Measurements from ENCODE around the gene NCS1.
"Not testable (repeated sequence)": the region's sequence is repeated elsewhere in the genome, so short reads cannot be mapped to it uniquely, and the experiment has no call there.

Gene NCS1

DNA sequence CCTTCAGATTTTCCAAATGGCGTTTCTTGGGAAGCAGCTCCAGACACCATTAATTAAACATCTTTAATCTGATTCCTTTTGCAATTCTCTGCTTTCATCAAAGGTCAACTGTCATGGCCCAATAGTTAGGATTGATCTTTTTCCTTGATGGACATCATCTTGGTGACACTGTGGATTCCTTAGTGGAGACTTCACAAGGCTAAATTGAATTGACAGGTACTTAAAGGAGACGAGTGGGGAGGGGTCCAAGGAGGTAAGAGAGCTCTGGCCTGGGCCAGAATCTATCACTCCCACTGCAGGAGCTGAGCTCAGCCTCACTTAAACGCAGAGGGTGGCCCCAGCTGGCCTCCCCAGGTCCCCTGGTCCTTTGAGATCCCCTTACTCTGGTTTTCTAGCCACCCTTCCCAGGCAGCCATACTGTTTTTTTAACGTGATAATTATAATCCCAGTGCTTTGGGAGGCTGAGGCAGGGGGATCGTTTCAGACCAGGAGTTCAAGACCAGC is 83.5 kb downstream of the NCS1 start:
- H3K27ac ChIP-seq (ENCODE audit: low read depth, low read length): no peak overlapping the region

DNA sequence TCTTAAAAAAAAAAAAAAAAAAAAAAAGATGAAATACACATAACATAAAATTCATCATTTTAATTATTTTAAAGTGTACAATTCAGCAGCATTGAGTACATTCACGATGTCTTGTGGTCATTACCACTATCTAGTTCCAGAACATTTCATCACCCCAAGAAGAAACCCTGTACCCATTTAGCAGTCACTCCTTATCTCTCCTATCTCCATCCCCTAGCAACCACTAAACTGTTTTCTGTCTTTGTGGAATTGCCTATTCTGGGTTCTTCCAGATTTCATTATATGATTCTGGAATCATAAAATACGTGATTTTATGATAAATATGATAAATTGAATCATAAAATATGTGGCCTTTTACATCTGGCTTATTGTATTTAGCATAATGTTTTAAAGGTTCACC is 84.4 kb downstream of the NCS1 start:
- no peak overlapping the region for H3K27ac ChIP-seq (ENCODE audit: low read depth, low read length)
- H3K9me3 ChIP-seq (ENCODE audit: control insufficient read depth in 5 of 5, low read length in 5 of 5): no peaks in the 10 kb centered on the region
- H3K9ac ChIP-seq (ENCODE audit: low read length in 5 of 5): no peak overlapping the region
- H3K27me3 ChIP-seq (ENCODE audit: control insufficient read depth in 5 of 5, insufficient read depth in 4 of 5, low read length in 5 of 5): peaks cover 0 to 12% (median 8%) of the 10 kb centered on the region in 5 donors
- no peaks in the 10 kb centered on the region for H3K36me3 ChIP-seq (ENCODE audit: control insufficient read depth in 5 of 5, insufficient read depth in 5 of 5, low read length in 5 of 5)
- no peak overlapping the region for H3K4me3 ChIP-seq (ENCODE audit: low read depth in 1 of 5, low read length in 5 of 5)
- peaks cover 0 to 8% (median 2%) of the 10 kb centered on the region in 5 donors for H3K4me1 ChIP-seq (ENCODE audit: control insufficient read depth in 5 of 5, insufficient read depth in 5 of 5, low read length in 5 of 5)

More for the DNA sequence above, 83.5 kb downstream of the NCS1 start:
- Histone ChIP-seq H3K27me3 (ENCODE audit: control insufficient read depth in 5 of 5, insufficient read depth in 4 of 5, low read length in 5 of 5) (peaks cover 0 to 6% (median 2%) of the 10 kb centered on the region in 5 donors), H3K9me3 (ENCODE audit: control insufficient read depth in 5 of 5, low read length in 5 of 5) (peaks cover 0 to 4% (median 4%) of the 10 kb centered on the region in 5 donors), H3K4me3 (ENCODE audit: low read depth in 1 of 5, low read length in 5 of 5) (no peak overlapping the region), H3K9ac (ENCODE audit: low read length in 5 of 5) (no peak overlapping the region), H3K36me3 (ENCODE audit: control insufficient read depth in 5 of 5, insufficient read depth in 5 of 5, low read length in 5 of 5) (no peaks in the 10 kb centered on the region), H3K4me1 (ENCODE audit: control insufficient read depth in 5 of 5, insufficient read depth in 5 of 5, low read length in 5 of 5) (peaks cover 0 to under 1% (median 0%) of the 10 kb centered on the region in 5 donors)

DNA sequence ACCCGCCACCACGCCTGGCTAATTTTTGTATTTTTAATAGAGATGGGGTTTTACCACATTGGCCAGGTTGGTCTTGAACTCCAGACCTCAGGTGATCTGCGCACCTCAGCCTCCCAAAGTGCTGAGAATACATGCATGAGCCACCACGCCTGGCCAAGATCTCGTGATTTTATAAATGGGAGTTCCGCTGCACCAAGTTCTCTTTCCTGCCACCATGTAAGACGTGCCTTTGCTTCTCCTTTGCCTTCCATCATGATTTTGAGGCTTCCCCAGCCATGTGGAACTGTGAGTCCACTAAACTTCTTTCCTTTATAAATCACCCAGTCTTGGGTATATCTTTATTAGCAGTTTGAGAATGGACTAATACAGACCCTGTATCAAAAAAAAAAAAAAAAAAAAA is 85.9 kb downstream of the NCS1 start:
- not testable (repeated sequence) for H3K4me3 ChIP-seq (ENCODE audit: low read depth in 1 of 5, low read length in 5 of 5); H3K9ac ChIP-seq (ENCODE audit: low read length in 5 of 5); H3K27ac ChIP-seq (ENCODE audit: low read depth, low read length); H3K9me3 ChIP-seq (ENCODE audit: control insufficient read depth in 5 of 5, low read length in 5 of 5); H3K36me3 ChIP-seq (ENCODE audit: control insufficient read depth in 5 of 5, insufficient read depth in 5 of 5, low read length in 5 of 5); H3K4me1 ChIP-seq (ENCODE audit: control insufficient read depth in 5 of 5, insufficient read depth in 5 of 5, low read length in 5 of 5)
- H3K27me3 ChIP-seq (ENCODE audit: control insufficient read depth in 5 of 5, insufficient read depth in 4 of 5, low read length in 5 of 5): peaks cover under 1 to 19% (median 12%) of the 10 kb centered on the region in 5 donors

DNA sequence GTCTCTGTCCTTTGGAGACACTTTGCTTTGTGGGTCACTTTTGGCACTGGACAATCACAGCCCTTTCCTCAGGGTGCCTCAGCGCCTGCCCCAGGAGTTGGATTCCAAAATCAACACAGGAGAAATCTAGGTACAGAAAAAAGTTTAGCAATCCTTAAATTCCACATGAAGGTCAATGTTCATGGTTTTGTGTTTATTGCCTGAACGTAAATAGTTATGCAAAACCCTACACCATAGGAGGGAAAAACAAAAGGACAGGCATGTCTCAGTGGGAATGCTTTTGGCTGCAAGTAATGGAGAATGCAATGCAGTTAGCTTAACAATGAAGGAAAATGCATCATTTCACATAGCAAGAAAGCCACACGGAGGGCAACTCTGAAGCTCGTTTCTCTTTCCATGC is 86.8 kb downstream of the NCS1 start:
- peaks cover 9 to 27% (median 21%) of the 10 kb centered on the region in 5 donors for H3K27me3 ChIP-seq (ENCODE audit: control insufficient read depth in 5 of 5, insufficient read depth in 4 of 5, low read length in 5 of 5)
- H3K36me3 ChIP-seq (ENCODE audit: control insufficient read depth in 5 of 5, insufficient read depth in 5 of 5, low read length in 5 of 5): no peaks in the 10 kb centered on the region
- H3K4me1 ChIP-seq (ENCODE audit: control insufficient read depth in 5 of 5, insufficient read depth in 5 of 5, low read length in 5 of 5): peaks cover 0 to 11% (median 3%) of the 10 kb centered on the region in 5 donors
- H3K9ac ChIP-seq (ENCODE audit: low read length in 5 of 5): no peak overlapping the region
- no peak overlapping the region for H3K27ac ChIP-seq (ENCODE audit: low read depth, low read length)
- H3K4me3 ChIP-seq (ENCODE audit: low read depth in 1 of 5, low read length in 5 of 5): no peak overlapping the region
- H3K9me3 ChIP-seq (ENCODE audit: control insufficient read depth in 5 of 5, low read length in 5 of 5): no peaks in the 10 kb centered on the region

DNA sequence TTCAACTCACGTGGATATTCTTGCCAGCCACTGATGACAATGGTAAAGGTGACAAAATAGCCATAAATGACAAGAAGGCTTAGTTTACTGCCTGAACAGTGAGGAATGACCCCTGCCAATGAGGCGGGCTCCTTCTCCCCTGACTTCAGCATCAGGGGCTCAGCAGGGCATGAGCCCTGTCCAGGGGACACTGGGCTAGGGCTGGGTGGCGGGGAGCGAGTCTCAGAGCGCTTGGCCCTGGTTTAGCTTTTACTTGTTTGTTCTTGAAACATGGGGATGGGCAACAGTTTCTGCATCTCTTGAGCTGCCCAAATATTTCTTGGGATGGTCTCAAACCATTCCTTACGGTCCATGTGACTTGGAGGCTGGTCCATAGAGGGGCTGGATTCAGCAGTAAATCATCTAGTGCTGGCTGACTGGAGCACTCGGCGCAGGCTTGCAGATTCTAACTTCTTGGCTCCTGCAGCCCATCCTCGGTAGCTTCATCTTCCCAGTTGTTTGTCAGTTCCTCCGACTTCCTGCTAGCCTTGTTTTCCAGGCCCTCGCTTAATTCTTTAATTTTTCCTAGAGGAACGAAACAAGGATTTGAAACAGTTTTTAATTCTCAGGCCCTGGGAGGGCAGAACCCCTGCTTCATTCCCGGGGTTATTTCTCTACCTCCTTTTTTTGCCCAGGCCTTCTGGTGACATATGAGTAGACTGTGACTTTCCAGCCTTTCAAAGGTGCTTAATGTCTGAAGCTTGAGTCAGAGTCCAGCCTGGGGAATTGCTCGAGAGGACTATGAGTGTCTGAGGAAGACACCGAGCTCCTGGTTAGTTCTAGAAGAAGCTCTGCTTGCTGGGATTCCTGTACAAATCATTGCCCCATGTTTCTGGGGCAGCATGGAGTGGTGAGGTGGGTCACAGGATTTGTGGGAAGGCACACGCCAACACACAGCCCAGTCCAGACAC is 88.9 kb downstream of the NCS1 start:
- peaks cover 0 to 25% (median 12%) of the 10 kb centered on the region in 5 donors for H3K4me1 ChIP-seq (ENCODE audit: control insufficient read depth in 5 of 5, insufficient read depth in 5 of 5, low read length in 5 of 5)
- no peak overlapping the region for H3K9ac ChIP-seq (ENCODE audit: low read length in 5 of 5)
- no peaks in the 10 kb centered on the region for H3K36me3 ChIP-seq (ENCODE audit: control insufficient read depth in 5 of 5, insufficient read depth in 5 of 5, low read length in 5 of 5)
- H3K4me3 ChIP-seq (ENCODE audit: low read depth in 1 of 5, low read length in 5 of 5): no peak overlapping the region
- no peak overlapping the region for H3K27ac ChIP-seq (ENCODE audit: low read depth, low read length)
- peaks cover 11 to 47% (median 37%) of the 10 kb centered on the region in 5 donors for H3K27me3 ChIP-seq (ENCODE audit: control insufficient read depth in 5 of 5, insufficient read depth in 4 of 5, low read length in 5 of 5)
- no peaks in the 10 kb centered on the region for H3K9me3 ChIP-seq (ENCODE audit: control insufficient read depth in 5 of 5, low read length in 5 of 5)

DNA sequence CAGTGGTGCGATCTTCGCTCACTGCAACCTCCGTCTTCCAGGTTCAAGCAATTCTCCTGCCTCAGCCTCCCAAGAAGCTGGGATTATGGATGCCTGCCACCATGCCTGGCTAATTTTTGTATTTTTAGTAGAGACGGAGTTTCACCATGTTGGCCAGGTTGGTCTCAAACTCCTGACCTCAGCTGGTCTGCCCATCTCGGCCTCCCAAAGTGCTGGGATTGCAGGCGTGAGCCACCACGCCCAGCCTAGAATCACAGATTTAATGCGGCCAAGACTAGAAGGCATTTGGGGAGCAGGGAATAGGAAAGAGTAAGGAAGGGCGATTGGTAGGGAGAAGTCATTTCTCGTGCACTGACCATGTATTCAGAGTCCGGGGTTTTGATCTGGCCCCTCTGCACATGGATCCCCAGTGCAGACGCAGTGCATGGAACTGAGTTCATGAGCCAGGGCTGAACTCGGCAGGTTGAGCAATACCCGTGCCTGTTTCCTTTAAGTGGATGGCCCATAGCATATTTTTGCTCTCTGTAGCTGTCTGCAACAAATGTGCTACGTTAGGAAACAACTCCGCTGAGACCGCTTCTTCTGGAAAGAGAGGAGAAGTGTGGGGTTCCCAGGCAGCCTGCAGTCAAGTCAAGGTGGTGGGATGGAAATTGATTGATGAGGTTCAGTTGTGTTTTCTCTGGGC is 90.0 kb downstream of the NCS1 start:
- Histone ChIP-seq H3K4me1 (ENCODE audit: control insufficient read depth in 5 of 5, insufficient read depth in 5 of 5, low read length in 5 of 5) (peaks cover 0 to 31% (median 16%) of the 10 kb centered on the region in 5 donors), H3K27ac (ENCODE audit: low read depth, low read length) (no peak overlapping the region), H3K36me3 (ENCODE audit: control insufficient read depth in 5 of 5, insufficient read depth in 5 of 5, low read length in 5 of 5) (no peaks in the 10 kb centered on the region), H3K9me3 (ENCODE audit: control insufficient read depth in 5 of 5, low read length in 5 of 5) (no peaks in the 10 kb centered on the region), H3K4me3 (ENCODE audit: low read depth in 1 of 5, low read length in 5 of 5) (no peak overlapping the region), H3K27me3 (ENCODE audit: control insufficient read depth in 5 of 5, insufficient read depth in 4 of 5, low read length in 5 of 5) (peaks cover 18 to 55% (median 48%) of the 10 kb centered on the region in 5 donors), H3K9ac (ENCODE audit: low read length in 5 of 5) (no peak overlapping the region)

DNA sequence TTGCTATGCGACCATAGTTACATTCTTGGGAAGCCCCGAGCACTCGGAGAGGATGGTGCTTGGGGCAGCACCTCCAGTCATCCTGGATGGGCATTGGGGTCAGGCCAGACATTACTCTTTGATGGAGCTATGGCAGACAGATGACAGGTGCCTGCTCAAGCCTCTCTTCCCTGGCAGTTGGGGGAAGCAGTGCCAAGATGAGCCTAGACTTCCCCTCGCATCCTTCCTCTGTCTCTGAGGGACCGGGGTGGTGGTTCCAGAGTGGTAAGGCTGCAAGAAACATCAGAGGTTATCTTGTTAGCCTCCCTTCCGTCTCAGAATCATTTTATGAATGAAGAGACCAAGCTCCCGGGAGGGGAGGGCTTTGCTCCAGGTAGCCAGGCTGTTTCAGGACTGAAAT is 90.6 kb downstream of the NCS1 start:
- H3K36me3 ChIP-seq (ENCODE audit: control insufficient read depth in 5 of 5, insufficient read depth in 5 of 5, low read length in 5 of 5): no peaks in the 10 kb centered on the region
- peaks cover 23 to 57% (median 51%) of the 10 kb centered on the region in 5 donors for H3K27me3 ChIP-seq (ENCODE audit: control insufficient read depth in 5 of 5, insufficient read depth in 4 of 5, low read length in 5 of 5)
- H3K27ac ChIP-seq (ENCODE audit: low read depth, low read length): no peak overlapping the region

DNA sequence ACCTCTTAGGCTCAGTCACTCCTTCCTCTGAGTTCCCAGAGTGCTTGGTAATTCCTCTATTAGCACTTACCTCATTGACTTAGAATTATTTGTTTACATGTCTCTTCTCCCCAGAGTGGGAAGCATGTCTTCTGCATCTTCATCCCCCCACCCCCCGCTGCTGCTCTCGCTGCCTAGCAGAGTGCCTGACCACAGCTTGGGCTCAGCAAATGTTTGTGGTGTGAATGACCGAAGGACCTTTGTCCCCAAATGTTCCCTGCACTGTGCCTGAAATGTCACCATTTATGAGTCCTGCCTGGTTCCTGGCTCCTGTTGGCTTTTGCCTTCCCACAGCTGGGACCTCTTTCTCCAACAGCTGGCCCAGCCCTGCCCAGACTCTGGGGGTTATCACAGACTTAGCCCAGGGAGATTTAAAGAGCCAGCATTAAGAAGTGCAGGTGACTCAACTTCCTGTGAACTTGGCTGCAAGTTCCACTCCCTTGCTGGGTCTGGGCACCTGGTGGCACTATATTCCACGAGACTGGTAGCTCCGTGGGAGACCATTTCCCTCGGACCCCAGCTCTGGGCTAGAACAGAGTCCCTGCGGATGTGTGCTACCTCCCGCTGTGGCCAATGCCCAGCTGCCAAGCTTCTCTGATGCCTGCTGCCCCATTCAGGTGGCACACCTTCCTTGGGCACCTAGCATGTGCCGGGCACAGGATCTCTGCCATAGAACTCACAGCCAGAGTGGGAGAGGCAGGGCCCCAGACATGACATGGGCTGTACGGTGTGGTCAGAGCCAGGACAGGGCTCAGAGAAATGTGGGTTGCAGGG is 91.6 kb downstream of the NCS1 start:
- H3K9ac ChIP-seq (ENCODE audit: low read length in 5 of 5): no peak overlapping the region
- H3K9me3 ChIP-seq (ENCODE audit: control insufficient read depth in 5 of 5, low read length in 5 of 5): no peaks in the 10 kb centered on the region
- no peak overlapping the region for H3K27ac ChIP-seq (ENCODE audit: low read depth, low read length)
- peaks cover 32 to 66% (median 58%) of the 10 kb centered on the region in 5 donors for H3K27me3 ChIP-seq (ENCODE audit: control insufficient read depth in 5 of 5, insufficient read depth in 4 of 5, low read length in 5 of 5)
- no peak overlapping the region for H3K4me3 ChIP-seq (ENCODE audit: low read depth in 1 of 5, low read length in 5 of 5)
- H3K4me1 ChIP-seq (ENCODE audit: control insufficient read depth in 5 of 5, insufficient read depth in 5 of 5, low read length in 5 of 5): peaks cover 0 to 37% (median 22%) of the 10 kb centered on the region in 5 donors
- H3K36me3 ChIP-seq (ENCODE audit: control insufficient read depth in 5 of 5, insufficient read depth in 5 of 5, low read length in 5 of 5): no peaks in the 10 kb centered on the region

More for the DNA sequence above, 90.6 kb downstream of the NCS1 start:
- Histone ChIP-seq H3K9me3 (ENCODE audit: control insufficient read depth in 5 of 5, low read length in 5 of 5) (no peaks in the 10 kb centered on the region), H3K9ac (ENCODE audit: low read length in 5 of 5) (no peak overlapping the region), H3K4me1 (ENCODE audit: control insufficient read depth in 5 of 5, insufficient read depth in 5 of 5, low read length in 5 of 5) (peaks cover 0 to 31% (median 16%) of the 10 kb centered on the region in 5 donors), H3K4me3 (ENCODE audit: low read depth in 1 of 5, low read length in 5 of 5) (no peak overlapping the region)

DNA sequence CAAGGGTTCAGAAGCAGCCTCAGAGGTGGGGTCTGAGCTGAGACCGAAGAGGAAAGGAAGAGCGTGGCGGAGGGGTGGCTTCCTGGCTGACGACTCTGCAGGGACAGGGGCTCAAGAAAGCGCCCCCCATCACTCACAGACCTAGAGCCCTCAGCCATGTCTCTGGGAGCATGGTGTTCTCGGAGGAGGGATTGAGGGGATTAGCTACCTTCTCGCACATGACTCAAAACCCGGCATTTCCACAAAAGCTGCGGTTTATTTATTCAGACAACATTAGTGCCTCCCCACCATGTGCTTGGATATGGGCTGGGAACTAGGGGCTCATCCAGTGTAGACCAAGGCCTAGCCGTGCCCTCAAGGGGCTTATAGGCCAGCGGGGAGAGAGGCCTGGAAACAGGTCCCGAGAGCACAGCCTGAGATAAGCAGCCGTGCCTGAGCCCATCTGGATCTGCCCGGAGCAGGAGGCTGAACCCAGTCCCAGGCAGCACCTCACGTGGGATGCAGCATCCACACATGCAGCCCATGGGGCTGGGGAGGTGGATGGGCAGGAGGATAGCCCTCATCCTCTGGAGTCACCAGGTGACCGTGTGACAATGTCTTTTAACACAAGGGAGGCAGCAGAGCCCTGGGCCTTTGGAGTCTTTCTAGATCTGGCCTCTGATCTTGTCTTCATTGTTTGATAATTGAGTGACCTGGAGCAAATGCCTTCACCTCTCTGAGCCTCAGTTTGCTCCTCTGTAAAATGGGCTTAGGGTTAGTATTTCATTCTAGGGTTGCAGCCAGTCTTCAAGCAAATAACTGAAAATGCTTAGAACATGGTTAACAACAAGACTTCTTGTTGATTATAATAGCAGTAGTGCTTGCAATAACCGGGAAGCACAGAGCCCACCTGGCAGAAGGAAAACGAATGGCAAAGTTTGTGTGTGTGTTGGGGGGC is 92.5 kb downstream of the NCS1 start:
- Histone ChIP-seq H3K9ac (ENCODE audit: low read length in 5 of 5) (no peak overlapping the region), H3K4me1 (ENCODE audit: control insufficient read depth in 5 of 5, insufficient read depth in 5 of 5, low read length in 5 of 5) (peaks cover 0 to 38% (median 23%) of the 10 kb centered on the region in 5 donors), H3K36me3 (ENCODE audit: control insufficient read depth in 5 of 5, insufficient read depth in 5 of 5, low read length in 5 of 5) (no peaks in the 10 kb centered on the region), H3K4me3 (ENCODE audit: low read depth in 1 of 5, low read length in 5 of 5) (no peak overlapping the region), H3K27me3 (ENCODE audit: control insufficient read depth in 5 of 5, insufficient read depth in 4 of 5, low read length in 5 of 5) (peaks cover 32 to 66% (median 58%) of the 10 kb centered on the region in 5 donors), H3K9me3 (ENCODE audit: control insufficient read depth in 5 of 5, low read length in 5 of 5) (no peaks in the 10 kb centered on the region), H3K27ac (ENCODE audit: low read depth, low read length) (no peak overlapping the region)
